HCT116 (cell line): Measurements from ENCODE around the gene SLC40A1.

Source experiments
- CEBPB ChIP-seq: IDR thresholded peaks from 2 replicates; pipeline ENCODE4 v1.6.1; 2012; ENCODE audit warnings: low read depth
- EZH2phosphoT487 ChIP-seq: fragments of 200-600 bp; IDR thresholded peaks from 2 replicates; pipeline ENCODE4 v1.6.1; 2018; ENCODE audit warnings: antibody characterized with exemption, borderline replicate concordance
- MAX ChIP-seq: IDR thresholded peaks from 2 replicates; pipeline ENCODE4 v1.6.1; 2012
- POLR2A ChIP-seq: IDR thresholded peaks from 2 replicates; pipeline ENCODE4 v1.7.0; 2011; ENCODE audit warnings: borderline replicate concordance; ENCODE audit not compliant: insufficient read depth, insufficient read length; ENCODE audit errors: extremely low read depth
- POLR2AphosphoS5 ChIP-seq: IDR thresholded peaks from 2 replicates; pipeline ENCODE4 v1.6.1; 2011; ENCODE audit warnings: mild to moderate bottlenecking, low read depth, low read length, moderate library complexity
- RAD21 ChIP-seq: IDR thresholded peaks from 2 replicates; pipeline ENCODE4 v1.6.1; 2012; ENCODE audit warnings: low read depth, mild to moderate bottlenecking
- SP1 ChIP-seq: IDR thresholded peaks from 2 replicates; pipeline ENCODE4 v1.6.1; 2012; ENCODE audit warnings: low read depth
- SRF ChIP-seq: IDR thresholded peaks from 2 replicates; pipeline ENCODE4 v1.6.1; 2012; ENCODE audit warnings: low read depth
- YY1 ChIP-seq: IDR thresholded peaks from 2 replicates; pipeline ENCODE4 v1.6.1; 2011; ENCODE audit warnings: low read length, low read depth, moderate library complexity, mild to moderate bottlenecking; ENCODE audit not compliant: insufficient replicate concordance; ENCODE audit errors: extremely low read depth
- ZNF274 ChIP-seq: fragments of 200-500 bp; sonication (Bioruptor generic); IDR thresholded peaks from 2 replicates; pipeline ENCODE4 v1.6.1; 2014; ENCODE audit warnings: mild to moderate bottlenecking, low read depth, low read length, inconsistent platforms
- TF ChIP-seq, protein P1 (sequence below), 3 experiments: fragments of 200-600 bp in 1 of 3; sonication (generic) in 1 of 3; IDR thresholded peaks in 2 of 3; conservative IDR thresholded peaks in 1 of 3; 2 replicates each; pipeline ENCODE4 v1.5.1; 2012 to 2017; ENCODE audit warnings: low read depth in 2 of 3, low read length in 2 of 3, antibody characterized with exemption in 1 of 3, borderline replicate concordance in 1 of 3, control low read depth in 1 of 3, mild to moderate bottlenecking in 1 of 3, mixed read lengths in 1 of 3, mixed run types in 1 of 3, moderate library complexity in 1 of 3; ENCODE audit not compliant: insufficient read depth in 1 of 3
- TF ChIP-seq, protein P2 (sequence below): IDR thresholded peaks from 2 replicates; pipeline ENCODE4 v1.6.1; 2012; ENCODE audit warnings: low read depth

DNA sequence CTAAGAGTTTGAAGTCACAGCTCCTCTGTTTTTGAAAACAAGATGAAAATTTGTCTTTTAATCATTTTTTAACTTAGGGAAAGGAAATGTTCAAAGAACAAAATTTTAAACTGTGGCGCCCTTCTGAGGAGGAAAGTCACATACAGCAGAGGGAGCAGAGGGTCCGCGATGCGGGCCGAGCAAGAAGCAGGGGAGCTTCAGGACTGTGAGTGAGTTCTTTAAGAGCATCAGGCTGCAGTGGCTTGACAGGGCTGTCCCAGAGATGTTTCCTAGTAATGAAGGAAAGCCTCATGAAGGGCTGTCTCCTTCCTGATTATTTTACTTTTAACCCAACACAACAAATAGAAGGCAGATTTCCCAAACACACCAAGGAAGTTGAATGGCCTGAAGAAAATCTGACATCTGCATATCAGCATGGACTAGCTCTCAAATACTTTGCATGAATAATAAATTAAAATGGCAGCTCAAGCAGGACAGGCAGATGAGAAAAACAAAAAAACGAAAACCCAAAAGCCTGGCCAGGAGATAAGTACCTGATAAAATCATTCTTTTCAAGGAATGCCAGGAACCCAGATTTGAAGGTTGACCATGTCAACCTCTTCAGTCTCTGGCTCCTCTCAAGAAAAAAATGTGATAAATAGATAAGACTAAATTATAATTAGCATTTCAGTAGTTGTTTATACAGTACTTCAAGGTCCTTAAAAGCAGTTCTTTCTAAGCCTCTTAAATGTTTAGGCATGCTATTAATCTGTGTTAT, 60.8 kb downstream of the SLC40A1 start:
- TF ChIP-seq POLR2AphosphoS5 (no peak), RAD21 (no peak), MAX (no peak), CEBPB (no peak), EZH2phosphoT487 (no peak), POLR2A (no peak), SP1 (no peak), SRF (no peak), YY1 (no peak), ZNF274 (no peak)
- TF ChIP-seq, protein P1, sequence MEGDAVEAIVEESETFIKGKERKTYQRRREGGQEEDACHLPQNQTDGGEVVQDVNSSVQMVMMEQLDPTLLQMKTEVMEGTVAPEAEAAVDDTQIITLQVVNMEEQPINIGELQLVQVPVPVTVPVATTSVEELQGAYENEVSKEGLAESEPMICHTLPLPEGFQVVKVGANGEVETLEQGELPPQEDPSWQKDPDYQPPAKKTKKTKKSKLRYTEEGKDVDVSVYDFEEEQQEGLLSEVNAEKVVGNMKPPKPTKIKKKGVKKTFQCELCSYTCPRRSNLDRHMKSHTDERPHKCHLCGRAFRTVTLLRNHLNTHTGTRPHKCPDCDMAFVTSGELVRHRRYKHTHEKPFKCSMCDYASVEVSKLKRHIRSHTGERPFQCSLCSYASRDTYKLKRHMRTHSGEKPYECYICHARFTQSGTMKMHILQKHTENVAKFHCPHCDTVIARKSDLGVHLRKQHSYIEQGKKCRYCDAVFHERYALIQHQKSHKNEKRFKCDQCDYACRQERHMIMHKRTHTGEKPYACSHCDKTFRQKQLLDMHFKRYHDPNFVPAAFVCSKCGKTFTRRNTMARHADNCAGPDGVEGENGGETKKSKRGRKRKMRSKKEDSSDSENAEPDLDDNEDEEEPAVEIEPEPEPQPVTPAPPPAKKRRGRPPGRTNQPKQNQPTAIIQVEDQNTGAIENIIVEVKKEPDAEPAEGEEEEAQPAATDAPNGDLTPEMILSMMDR (IDR thresholded peaks at IDR 0.05 in 2 of 3, conservative IDR thresholded peaks at IDR 0.05 in 1 of 3; ENCODE audit: borderline replicate concordance in 1 of 3, insufficient read depth in 1 of 3, low read depth in 2 of 3, low read length in 2 of 3) = no peak
- TF ChIP-seq, protein P2, sequence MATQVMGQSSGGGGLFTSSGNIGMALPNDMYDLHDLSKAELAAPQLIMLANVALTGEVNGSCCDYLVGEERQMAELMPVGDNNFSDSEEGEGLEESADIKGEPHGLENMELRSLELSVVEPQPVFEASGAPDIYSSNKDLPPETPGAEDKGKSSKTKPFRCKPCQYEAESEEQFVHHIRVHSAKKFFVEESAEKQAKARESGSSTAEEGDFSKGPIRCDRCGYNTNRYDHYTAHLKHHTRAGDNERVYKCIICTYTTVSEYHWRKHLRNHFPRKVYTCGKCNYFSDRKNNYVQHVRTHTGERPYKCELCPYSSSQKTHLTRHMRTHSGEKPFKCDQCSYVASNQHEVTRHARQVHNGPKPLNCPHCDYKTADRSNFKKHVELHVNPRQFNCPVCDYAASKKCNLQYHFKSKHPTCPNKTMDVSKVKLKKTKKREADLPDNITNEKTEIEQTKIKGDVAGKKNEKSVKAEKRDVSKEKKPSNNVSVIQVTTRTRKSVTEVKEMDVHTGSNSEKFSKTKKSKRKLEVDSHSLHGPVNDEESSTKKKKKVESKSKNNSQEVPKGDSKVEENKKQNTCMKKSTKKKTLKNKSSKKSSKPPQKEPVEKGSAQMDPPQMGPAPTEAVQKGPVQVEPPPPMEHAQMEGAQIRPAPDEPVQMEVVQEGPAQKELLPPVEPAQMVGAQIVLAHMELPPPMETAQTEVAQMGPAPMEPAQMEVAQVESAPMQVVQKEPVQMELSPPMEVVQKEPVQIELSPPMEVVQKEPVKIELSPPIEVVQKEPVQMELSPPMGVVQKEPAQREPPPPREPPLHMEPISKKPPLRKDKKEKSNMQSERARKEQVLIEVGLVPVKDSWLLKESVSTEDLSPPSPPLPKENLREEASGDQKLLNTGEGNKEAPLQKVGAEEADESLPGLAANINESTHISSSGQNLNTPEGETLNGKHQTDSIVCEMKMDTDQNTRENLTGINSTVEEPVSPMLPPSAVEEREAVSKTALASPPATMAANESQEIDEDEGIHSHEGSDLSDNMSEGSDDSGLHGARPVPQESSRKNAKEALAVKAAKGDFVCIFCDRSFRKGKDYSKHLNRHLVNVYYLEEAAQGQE = no peak
